Keratinocyte (primary cell): ENCODE measurements around the gene RNLS. TPM values are rescaled to one million over a fixed set of nuclear protein-coding genes. Genes with fewer than 3 reads are reported as not detected.

Experiments used
- DNase-seq: peaks from one replicate; pipeline ENCODE4 v3.0.0-alpha.2; 2011; ENCODE audit warnings: low read depth, missing footprints, low spot score
- FAIRE-seq: peaks from 2 replicates; lab custom pipeline; 2011; peaks lifted over from hg19 to GRCh38; lab: Jason Lieb, UNC
- H2AFZ ChIP-seq: 2 replicates; pipeline ENCODE4 v1.6.0; 2012; ENCODE audit warnings: low read length, control low read depth, inconsistent platforms; ENCODE audit not compliant: control insufficient read depth
- H3K27ac ChIP-seq: 2 replicates; pipeline ENCODE4 v1.5.1; 2011; ENCODE audit warnings: low read length; ENCODE audit not compliant: control insufficient read depth, insufficient read depth
- H3K27me3 ChIP-seq: 3 replicates; pipeline ENCODE4 v1.6.0; 2011; ENCODE audit warnings: low read length; ENCODE audit not compliant: control insufficient read depth, insufficient read depth; ENCODE audit errors: extremely low read depth
- H3K36me3 ChIP-seq, 2 experiments: 2 replicates in 1 of 2; 3 replicates in 1 of 2; pipeline ENCODE4 v1.5.1; 2011; ENCODE audit warnings: low read length in 2 of 2, mild to moderate bottlenecking in 1 of 2; ENCODE audit not compliant: control insufficient read depth in 2 of 2, insufficient read depth in 2 of 2; ENCODE audit errors: extremely low read depth in 1 of 2
- H3K4me1 ChIP-seq: 3 replicates; pipeline ENCODE4 v1.5.1; 2011; ENCODE audit warnings: low read length; ENCODE audit not compliant: control insufficient read depth, insufficient read depth; ENCODE audit errors: extremely low read depth
- H3K4me2 ChIP-seq: 3 replicates; pipeline ENCODE4 v1.6.0; 2011; ENCODE audit warnings: low read depth, low read length; ENCODE audit not compliant: control insufficient read depth, insufficient read depth; ENCODE audit errors: extremely low read depth
- H3K4me3 ChIP-seq, 3 experiments: fragments of 200-600 bp in 1 of 3; sonication (generic) in 1 of 3; 2 replicates in 2 of 3; 3 replicates in 1 of 3; pipeline ENCODE4 v1.5.1; 2011 to 2016; ENCODE audit warnings: low read length in 3 of 3, mild to moderate bottlenecking in 3 of 3, control low read depth in 2 of 3, inconsistent platforms in 1 of 3, low read depth in 1 of 3, mixed read lengths in 1 of 3, mixed run types in 1 of 3, moderate library complexity in 1 of 3; ENCODE audit not compliant: control insufficient read depth in 2 of 3, insufficient read depth in 2 of 3; ENCODE audit errors: extremely low read depth in 1 of 3
- H3K79me2 ChIP-seq: 2 replicates; pipeline ENCODE4 v1.6.0; 2012; ENCODE audit warnings: low read length; ENCODE audit not compliant: control insufficient read depth, insufficient read depth
- H3K9ac ChIP-seq: 3 replicates; pipeline ENCODE4 v1.6.0; 2011; ENCODE audit warnings: low read length; ENCODE audit not compliant: control insufficient read depth, insufficient read depth; ENCODE audit errors: extremely low read depth
- H3K9me1 ChIP-seq: 3 replicates; pipeline ENCODE4 v1.6.0; 2011; ENCODE audit warnings: low read length; ENCODE audit not compliant: control insufficient read depth, insufficient read depth; ENCODE audit errors: extremely low read depth
- H3K9me3 ChIP-seq: 2 replicates; pipeline ENCODE4 v1.5.1; 2012; ENCODE audit warnings: low read depth, low read length; ENCODE audit not compliant: control insufficient read depth
- H4K20me1 ChIP-seq: 3 replicates; pipeline ENCODE4 v1.6.0; 2011; ENCODE audit warnings: low read length; ENCODE audit not compliant: control insufficient read depth, insufficient read depth; ENCODE audit errors: extremely low read depth
- EZH2 ChIP-seq: IDR thresholded peaks from one replicate; pipeline ENCODE4 v1.6.1; 2012; ENCODE audit warnings: inconsistent platforms, mild to moderate bottlenecking, low read length, moderate library complexity
- dilution Hi-C: fragments of 300-500 bp; cut with MboI; formaldehyde crosslinking; loops from one replicate; pipeline ENCODE4 v1.7.0; 2020; ENCODE audit warnings: low sequenced_read_pairs; ENCODE audit not compliant: extremely low pct_ligation_motif_present
- polyA plus RNA-seq, 5 experiments: library from polyadenylated mRNA; depleted of rRNA in 3 of 5; stranded (reverse) in 3 of 5; stranded (forward) in 1 of 5; unstranded in 1 of 5; fragments of >200 nt; gene quantifications; 1 replicate in 1 of 5; 2 replicates in 3 of 5; 3 replicates in 1 of 5; pipeline versions ENCODE4 v1.2.1 to v1.2.3, GENCODE V29; 2011 to 2012; ENCODE audit warnings: missing spikeins in 2 of 5, low read depth in 1 of 5, low replicate concordance in 1 of 5
- TF ChIP-seq, protein P1 (sequence below), 3 experiments: IDR thresholded peaks in 1 of 3; conservative IDR thresholded peaks in 1 of 3; optimal IDR thresholded peaks in 1 of 3; 2 replicates in 2 of 3; 3 replicates in 1 of 3; pipeline versions ENCODE3 to v1.5.1; 2011; ENCODE audit warnings: low read length in 3 of 3, mild to moderate bottlenecking in 3 of 3, moderate library complexity in 2 of 3, control low read depth in 1 of 3, inconsistent platforms in 1 of 3; ENCODE audit not compliant: insufficient read depth in 2 of 3; ENCODE audit errors: extremely low read depth in 1 of 3

The RNLS gene
- polyA plus RNA-seq, 1 donor (not counting 4 experiments of a cell fraction or from before 2014, with no cell fraction given): 6.8 TPM

DNA sequence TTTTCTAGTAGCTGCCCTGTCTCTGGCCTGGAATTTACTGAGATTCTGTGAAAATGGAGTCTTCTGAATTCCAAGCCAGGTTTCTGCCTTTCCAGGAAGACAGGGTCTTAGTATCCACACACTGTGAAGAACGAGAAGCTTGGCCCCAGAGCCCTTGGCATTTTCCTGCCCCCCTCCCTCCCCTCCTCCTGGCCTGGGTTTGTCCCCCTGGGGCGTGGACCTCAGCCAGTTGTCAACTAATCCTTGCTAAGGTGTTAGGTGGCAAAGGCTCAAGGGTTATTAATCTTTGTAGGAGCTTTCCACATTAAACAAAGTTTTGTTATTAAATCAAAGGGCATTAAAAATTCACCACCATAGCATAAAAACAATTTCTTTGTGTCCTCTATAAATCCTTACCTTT lies 329.5 kb downstream of the RNLS start:
- Histone ChIP-seq H3K36me3 (no peaks in the 10 kb centered on the region), H3K4me2 (no peak overlapping the region), H3K9ac (no peak overlapping the region), H3K79me2 (no peaks in the 10 kb centered on the region), H3K4me1 (peaks cover 11% of the 10 kb centered on the region), H3K9me3 (no peaks in the 10 kb centered on the region), H3K27ac (no peak overlapping the region), H3K9me1 (no peaks in the 10 kb centered on the region), H2AFZ (no peak overlapping the region), H3K27me3 (no peaks in the 10 kb centered on the region), H4K20me1 (no peaks in the 10 kb centered on the region), H3K4me3 (no peak overlapping the region)
- no peak for DNase-seq
- no peak for TF ChIP-seq EZH2
- TF ChIP-seq, protein P1, sequence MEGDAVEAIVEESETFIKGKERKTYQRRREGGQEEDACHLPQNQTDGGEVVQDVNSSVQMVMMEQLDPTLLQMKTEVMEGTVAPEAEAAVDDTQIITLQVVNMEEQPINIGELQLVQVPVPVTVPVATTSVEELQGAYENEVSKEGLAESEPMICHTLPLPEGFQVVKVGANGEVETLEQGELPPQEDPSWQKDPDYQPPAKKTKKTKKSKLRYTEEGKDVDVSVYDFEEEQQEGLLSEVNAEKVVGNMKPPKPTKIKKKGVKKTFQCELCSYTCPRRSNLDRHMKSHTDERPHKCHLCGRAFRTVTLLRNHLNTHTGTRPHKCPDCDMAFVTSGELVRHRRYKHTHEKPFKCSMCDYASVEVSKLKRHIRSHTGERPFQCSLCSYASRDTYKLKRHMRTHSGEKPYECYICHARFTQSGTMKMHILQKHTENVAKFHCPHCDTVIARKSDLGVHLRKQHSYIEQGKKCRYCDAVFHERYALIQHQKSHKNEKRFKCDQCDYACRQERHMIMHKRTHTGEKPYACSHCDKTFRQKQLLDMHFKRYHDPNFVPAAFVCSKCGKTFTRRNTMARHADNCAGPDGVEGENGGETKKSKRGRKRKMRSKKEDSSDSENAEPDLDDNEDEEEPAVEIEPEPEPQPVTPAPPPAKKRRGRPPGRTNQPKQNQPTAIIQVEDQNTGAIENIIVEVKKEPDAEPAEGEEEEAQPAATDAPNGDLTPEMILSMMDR (optimal IDR thresholded peaks at IDR 0.05 in 1 of 3, IDR thresholded peaks at IDR 0.05 in 1 of 3, conservative IDR thresholded peaks at IDR 0.05 in 1 of 3; ENCODE audit: extremely low read depth in 1 of 3, insufficient read depth in 2 of 3, low read length in 3 of 3): no peak
- no peak for FAIRE-seq
- dilution Hi-C loops: no loop called here

GRCh38 chr10:88253128-88253527 lies 330.0 kb downstream of the RNLS start:
- no peaks in the 10 kb centered on the region for H3K9me3 ChIP-seq
- no peak overlapping the region for H3K4me2 ChIP-seq
- H3K36me3 ChIP-seq: no peaks in the 10 kb centered on the region
- no peaks in the 10 kb centered on the region for H3K27me3 ChIP-seq
- no peak overlapping the region for H3K27ac ChIP-seq
- no peaks in the 10 kb centered on the region for H3K9me1 ChIP-seq
- dilution Hi-C loops: no loop called here
- DNase-seq (no peak), FAIRE-seq (no peak)
- no peak overlapping the region for H3K4me3 ChIP-seq
- TF ChIP-seq, protein P1 (optimal IDR thresholded peaks at IDR 0.05 in 1 of 3, IDR thresholded peaks at IDR 0.05 in 1 of 3, conservative IDR thresholded peaks at IDR 0.05 in 1 of 3; ENCODE audit: extremely low read depth in 1 of 3, insufficient read depth in 2 of 3, low read length in 3 of 3): no peak
- no peak for TF ChIP-seq EZH2
- H4K20me1 ChIP-seq: no peaks in the 10 kb centered on the region
- no peaks in the 10 kb centered on the region for H3K79me2 ChIP-seq
- no peak overlapping the region for H2AFZ ChIP-seq
- no peak overlapping the region for H3K9ac ChIP-seq
- H3K4me1 ChIP-seq: peaks cover 11% of the 10 kb centered on the region
